Natural killer cell (primary cell): ENCODE results near the gene SLC23A2. TPM values are rescaled to one million over a fixed set of nuclear protein-coding genes. Genes with fewer than 3 reads are reported as not detected.

Source experiments
- ATAC-seq, 3 donors: fragments of 150-1000 bp in 2 of 3; fragments of 200-7000 bp in 1 of 3; cut with Tn5 transposase; 1 replicate in 1 of 3; 2 replicates in 2 of 3; pipeline ENCODE4 v1.10.0; 2021; ENCODE audit warnings: mild to moderate bottlenecking in 2 of 3, moderate library complexity in 2 of 3
- DNase-seq, 2 donors: peaks; one replicate each; pipeline versions ENCODE4 v3.0.0 to v3.0.0-alpha.2; 2013 to 2021; ENCODE audit warnings: mixed read lengths in 1 of 2
- H3K27ac ChIP-seq: one replicate; pipeline ENCODE4 v1.5.1; 2013; ENCODE audit warnings: mild to moderate bottlenecking, low read length
- H3K27me3 ChIP-seq: one replicate; pipeline ENCODE4 v1.6.1; 2013; ENCODE audit warnings: low read length; ENCODE audit not compliant: control insufficient read depth, insufficient read depth
- H3K36me3 ChIP-seq: one replicate; pipeline ENCODE4 v1.6.1; 2013; ENCODE audit warnings: low read length; ENCODE audit not compliant: control insufficient read depth, insufficient read depth
- H3K4me1 ChIP-seq: one replicate; pipeline ENCODE4 v1.6.1; 2013; ENCODE audit warnings: low read length; ENCODE audit not compliant: control insufficient read depth, insufficient read depth
- H3K4me3 ChIP-seq: one replicate; pipeline ENCODE4 v1.5.1; 2013; ENCODE audit warnings: low read length
- H3K9me3 ChIP-seq: one replicate; pipeline ENCODE4 v1.6.1; 2013; ENCODE audit warnings: low read length; ENCODE audit not compliant: control insufficient read depth, insufficient read depth
- H3K27ac Mint-ChIP-seq, 2 donors: one replicate each; pipeline ENCODE4 v1.8.0; 2022; ENCODE audit warnings: mild to moderate bottlenecking in 2 of 2, mixed read lengths in 2 of 2, moderate library complexity in 1 of 2
- H3K27me3 Mint-ChIP-seq, 2 donors: one replicate each; pipeline ENCODE4 v1.8.0; 2022; ENCODE audit warnings: low read depth in 2 of 2, mixed read lengths in 2 of 2
- H3K36me3 Mint-ChIP-seq: one replicate; pipeline ENCODE4 v1.8.0; 2022; ENCODE audit warnings: mixed read lengths
- H3K4me1 Mint-ChIP-seq, 2 donors: one replicate each; pipeline ENCODE4 v1.8.0; 2022; ENCODE audit warnings: mixed read lengths in 2 of 2
- H3K4me3 Mint-ChIP-seq: one replicate; pipeline ENCODE4 v1.8.0; 2022; ENCODE audit warnings: mild to moderate bottlenecking, moderate library complexity, mixed read lengths
- H3K9me3 Mint-ChIP-seq, 2 donors: one replicate each; pipeline ENCODE4 v1.8.0; 2022; ENCODE audit warnings: mixed read lengths in 2 of 2
- WGBS: methylation state at CpG from one replicate; pipeline ENCODE4 v1.1.7; 2013; ENCODE audit warnings: missing lambda C conversion rate; ENCODE audit not compliant: insufficient coverage; 5-methylcytosine and 5-hydroxymethylcytosine counted together
- intact Hi-C: fragments of 100-400 bp; cut with micrococcal nuclease; formaldehyde crosslinking; loops from one replicate; pipeline ENCODE4 v1.14.2; 2022
- total RNA-seq, 4 donors: library from RNA; stranded (reverse); fragments of 120-200 nt in 1 of 4; gene quantifications; one replicate each; pipeline versions ENCODE4 v1.2.3 to v1.2.4, GENCODE V29; 2013 to 2022
- TF ChIP-seq, protein P1 (sequence below): fragments of 200-600 bp; IDR thresholded peaks from one replicate; pipeline ENCODE4 v1.8.0; 2022; ENCODE audit warnings: antibody characterized with exemption

The SLC23A2 gene
- total RNA-seq, 3 donors from 2014 or later (not counting 1 experiment from before 2014, with no cell fraction given) = 21.8 to 31.5 (median 26.0) TPM

DNA sequence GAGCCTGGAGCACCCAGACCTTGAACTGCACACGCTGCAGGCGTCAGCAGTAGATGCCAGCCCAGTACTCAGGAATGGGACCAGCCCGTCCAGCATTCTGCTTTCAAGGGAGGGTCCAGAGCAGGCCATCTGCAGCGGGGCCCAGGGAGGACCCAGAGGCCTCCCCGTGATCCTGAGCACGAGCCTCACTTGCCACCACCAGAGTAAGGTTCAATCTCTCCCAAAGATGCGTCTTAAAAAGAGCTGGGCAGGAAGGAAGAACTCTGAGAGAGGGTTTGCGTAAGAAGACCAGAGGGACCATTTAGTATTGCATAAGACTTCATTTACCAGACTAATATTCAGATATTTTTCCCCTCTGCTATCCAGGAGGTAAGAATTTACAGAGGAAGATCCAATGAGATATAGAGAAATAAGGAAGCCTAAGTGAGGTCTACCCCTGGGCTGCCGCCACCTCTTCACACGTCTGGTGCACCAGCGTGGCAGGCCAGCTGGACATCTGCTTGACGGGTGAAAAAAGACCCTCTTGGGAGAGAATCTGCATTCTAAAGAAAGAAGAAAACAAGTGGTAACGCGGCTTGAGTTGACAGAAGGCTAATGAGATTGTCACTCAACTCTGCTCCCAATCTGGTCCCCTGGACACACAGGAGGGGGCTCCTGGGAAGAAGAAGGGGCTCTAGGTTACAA lies 172.3 kb downstream of the SLC23A2 start:
- Histone ChIP-seq H3K36me3 (no peaks in the 10 kb centered on the region), H3K9me3 (no peaks in the 10 kb centered on the region), H3K4me1 (peaks cover 8% of the 10 kb centered on the region), H3K27me3 (no peaks in the 10 kb centered on the region), H3K27ac (peak overlapping the region; percentile 50), H3K4me3 (no peak overlapping the region)
- Mint-ChIP-seq H3K27me3 (peaks cover 0 to 3% of the 10 kb centered on the region in 2 donors), H3K36me3 (no peaks in the 10 kb centered on the region), H3K4me1 (peaks cover 0 to 4% of the 10 kb centered on the region in 2 donors), H3K4me3 (no peak overlapping the region), H3K27ac (peak overlapping the region in 1 of 2 donors; percentile 53), H3K9me3 (no peaks in the 10 kb centered on the region)
- DNase-seq (no peak), ATAC-seq (no peak)
- TF ChIP-seq, protein P1, sequence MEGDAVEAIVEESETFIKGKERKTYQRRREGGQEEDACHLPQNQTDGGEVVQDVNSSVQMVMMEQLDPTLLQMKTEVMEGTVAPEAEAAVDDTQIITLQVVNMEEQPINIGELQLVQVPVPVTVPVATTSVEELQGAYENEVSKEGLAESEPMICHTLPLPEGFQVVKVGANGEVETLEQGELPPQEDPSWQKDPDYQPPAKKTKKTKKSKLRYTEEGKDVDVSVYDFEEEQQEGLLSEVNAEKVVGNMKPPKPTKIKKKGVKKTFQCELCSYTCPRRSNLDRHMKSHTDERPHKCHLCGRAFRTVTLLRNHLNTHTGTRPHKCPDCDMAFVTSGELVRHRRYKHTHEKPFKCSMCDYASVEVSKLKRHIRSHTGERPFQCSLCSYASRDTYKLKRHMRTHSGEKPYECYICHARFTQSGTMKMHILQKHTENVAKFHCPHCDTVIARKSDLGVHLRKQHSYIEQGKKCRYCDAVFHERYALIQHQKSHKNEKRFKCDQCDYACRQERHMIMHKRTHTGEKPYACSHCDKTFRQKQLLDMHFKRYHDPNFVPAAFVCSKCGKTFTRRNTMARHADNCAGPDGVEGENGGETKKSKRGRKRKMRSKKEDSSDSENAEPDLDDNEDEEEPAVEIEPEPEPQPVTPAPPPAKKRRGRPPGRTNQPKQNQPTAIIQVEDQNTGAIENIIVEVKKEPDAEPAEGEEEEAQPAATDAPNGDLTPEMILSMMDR = no peak
- 83% methylated on average over 13 of the region's 14 CpGs for WGBS
- intact Hi-C loops = no loop called here

GRCh38 chr20:4821590-4821989 lies 179.7 kb downstream of the SLC23A2 start:
- intact Hi-C loops = no loop called here
- H3K27me3 ChIP-seq = no peaks in the 10 kb centered on the region
- TF ChIP-seq, protein P1 = no peak
- peak overlapping the region; percentile 76 for H3K27ac ChIP-seq
- no peaks in the 10 kb centered on the region for H3K9me3 ChIP-seq
- DNase-seq = no peak
- Mint-ChIP-seq H3K27ac (peak overlapping the region in 1 of 2 donors; percentile 85), H3K4me3 (peak overlapping the region; percentile 93), H3K36me3 (no peaks in the 10 kb centered on the region), H3K9me3 (no peaks in the 10 kb centered on the region), H3K4me1 (peaks cover 15 to 18% of the 10 kb centered on the region in 2 donors), H3K27me3 (no peaks in the 10 kb centered on the region)
- peaks cover 33% of the 10 kb centered on the region for H3K4me1 ChIP-seq
- peaks cover 13% of the 10 kb centered on the region for H3K36me3 ChIP-seq
- H3K4me3 ChIP-seq = peak overlapping the region; percentile 75
- WGBS = 89% methylated on average over 5 of the region's 5 CpGs
- no peak for ATAC-seq

- H3K27me3 ChIP-seq = no peaks in the 10 kb centered on the region
- no peaks in the 10 kb centered on the region for H3K36me3 Mint-ChIP-seq
- WGBS = 95% methylated on average over 13 of the region's 14 CpGs
- TF ChIP-seq, protein P1 = no peak
- peaks cover 15 to 18% of the 10 kb centered on the region in 2 donors for H3K4me1 Mint-ChIP-seq
- no peaks in the 10 kb centered on the region for H3K9me3 ChIP-seq
- H3K4me1 ChIP-seq = peaks cover 37% of the 10 kb centered on the region
- intact Hi-C loops = no loop called here
- no peaks in the 10 kb centered on the region for H3K9me3 Mint-ChIP-seq
- H3K4me3 ChIP-seq = no peak overlapping the region
- peak overlapping the region; percentile 31 for H3K4me3 Mint-ChIP-seq
- no peak overlapping the region for H3K27ac ChIP-seq
- no peaks in the 10 kb centered on the region for H3K27me3 Mint-ChIP-seq
- no peak overlapping the region for H3K27ac Mint-ChIP-seq
- H3K36me3 ChIP-seq = peaks cover 13% of the 10 kb centered on the region
- DNase-seq (no peak), ATAC-seq (no peak)
Measured at GRCh38 chr20:4820806-4821518, 180.3 kb downstream of the SLC23A2 start.
